NCI-H2196 (cell line): ENCODE data around the gene ROBO3.
A peak's percentile ranks its signal among the peaks of the same experiment; 100 is the strongest.

Experiments used
- DNase-seq: peaks from one replicate; lab custom pipeline; 2025; ENCODE audit not compliant: unreplicated experiment; lab: John Stamatoyannopoulos, UW

The ROBO3 gene

DNA sequence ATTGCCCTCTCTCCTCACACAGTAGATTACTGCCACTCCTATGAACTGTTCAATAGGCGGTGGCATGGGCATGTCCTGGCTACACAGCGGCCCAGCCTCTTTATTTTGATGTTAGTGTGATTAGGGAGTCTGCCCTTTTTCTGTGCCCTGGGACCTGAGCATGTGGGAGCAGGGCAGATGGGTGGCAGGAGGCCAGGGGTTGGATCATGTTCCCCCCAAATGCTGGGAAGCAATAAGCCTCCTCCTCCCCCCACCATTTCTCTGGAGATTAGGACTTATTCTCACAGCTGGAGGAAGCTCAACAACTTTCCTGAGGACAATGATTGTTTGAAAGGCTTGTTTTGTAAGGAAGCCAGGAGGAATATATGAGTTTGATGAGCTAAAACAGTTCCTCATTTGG lies 54.7 kb downstream of the ROBO3 start:
- DNase-seq = no peak

- DNase-seq = no peak
Measured at GRCh38 chr11:124920356-124920755, 55.1 kb downstream of the ROBO3 start.

- peak; percentile 67 for DNase-seq
Measured at GRCh38 chr11:124920870-124921609, 55.8 kb downstream of the ROBO3 start.

DNA sequence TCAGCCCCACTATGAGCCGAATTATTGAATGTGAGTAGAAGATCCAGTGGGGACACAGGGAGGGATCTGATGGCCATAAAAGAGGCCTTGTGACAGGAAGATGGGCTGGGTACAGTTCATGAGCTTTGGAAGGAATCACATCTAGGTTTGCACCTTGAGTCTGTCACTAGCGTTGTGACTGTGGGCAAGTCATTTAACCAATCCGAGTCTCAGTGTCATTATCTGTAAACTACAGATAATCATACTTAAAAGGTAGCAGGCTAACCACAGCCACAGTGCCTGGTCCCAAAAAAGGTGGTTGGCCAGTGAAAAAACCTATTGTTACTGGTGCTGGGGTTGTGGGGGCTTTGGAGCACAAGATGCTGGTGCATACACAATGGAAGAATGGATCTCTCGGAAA lies 57.6 kb downstream of the ROBO3 start:
- no peak for DNase-seq

- DNase-seq = no peak
Measured at GRCh38 chr11:124923296-124923695, 58.1 kb downstream of the ROBO3 start.

DNA sequence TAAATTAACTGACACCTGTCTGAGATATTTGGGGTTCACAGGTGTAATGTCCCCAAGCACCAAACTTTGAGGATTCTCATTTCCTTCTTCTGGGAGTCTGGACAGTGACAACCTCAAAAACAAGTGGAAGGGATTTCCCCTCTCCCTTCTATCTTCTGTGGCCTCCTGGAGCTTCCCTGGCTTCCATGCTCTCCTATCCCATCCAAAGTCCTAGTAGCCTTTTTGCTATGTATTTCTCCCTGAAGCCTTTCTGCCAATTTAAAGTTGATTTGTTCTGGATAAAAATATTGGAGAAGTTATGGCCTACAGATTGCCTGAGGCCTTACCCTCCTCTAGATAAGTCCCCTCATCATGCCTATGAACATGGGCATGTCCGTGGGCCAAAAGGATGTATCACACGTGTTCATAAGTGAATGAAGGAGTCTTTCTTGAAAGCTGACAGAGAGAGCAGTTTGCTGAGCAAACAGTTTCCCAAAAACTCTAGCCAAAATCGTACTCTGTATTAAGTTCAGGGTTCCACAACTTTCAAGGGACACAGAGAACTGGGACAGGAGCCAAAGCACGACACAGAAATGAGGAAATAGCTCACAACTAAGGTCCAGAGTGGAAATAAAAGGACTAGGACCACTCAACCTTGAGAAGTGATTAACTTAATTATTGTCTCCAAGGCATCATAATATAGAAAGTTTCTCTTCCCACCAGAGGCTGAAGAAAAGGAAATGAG lies 63.9 kb downstream of the ROBO3 start:
- DNase-seq = no peak

DNA sequence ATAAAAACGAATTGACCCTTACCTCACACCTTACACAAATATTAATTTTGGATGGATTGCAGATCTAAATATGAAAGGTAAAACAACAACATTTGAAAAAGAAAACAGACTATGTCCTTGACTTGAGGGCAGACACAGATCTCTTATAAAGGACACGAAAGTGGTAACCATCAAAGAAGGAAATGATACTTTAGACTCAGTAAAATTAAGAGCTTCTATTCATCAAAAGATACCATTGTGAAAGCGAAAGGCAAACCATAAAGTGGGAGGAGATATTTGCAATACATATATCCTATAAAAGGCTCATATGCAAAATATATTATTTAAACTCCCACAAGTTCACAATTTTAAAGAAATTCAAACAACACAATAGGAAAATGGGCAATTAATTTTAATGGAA lies 65.6 kb downstream of the ROBO3 start:
- DNase-seq = no peak
